ENCODE measurements around the gene DLGAP4. TPM values are rescaled to one million over a fixed set of nuclear protein-coding genes. Genes with fewer than 3 reads are reported as not detected.

Gene DLGAP4
- polyA plus RNA-seq, 1 of the 3 experiments (the other 2 are of a cell fraction), result 31.2 TPM

- TF ChIP-seq RCOR1 (IDR thresholded peaks at IDR 0.05; ENCODE audit: low read length) (no peak), YY1 (IDR thresholded peaks at IDR 0.05; ENCODE audit: low read depth) (no peak)
- Histone ChIP-seq H3K9me2 (no peaks in the 10 kb centered on the region), H3K4me3 (ENCODE audit: low read depth in 2 of 2, low read length in 1 of 2) (no peak overlapping the region), H2AFZ (ENCODE audit: low read depth) (no peak overlapping the region), H3K9me3 (no peaks in the 10 kb centered on the region), H4K20me1 (ENCODE audit: insufficient read depth) (no peaks in the 10 kb centered on the region), H3F3A (replicated peaks; ENCODE audit: insufficient read depth) (no peaks in the 10 kb centered on the region), H3K79me2 (ENCODE audit: insufficient read depth) (no peaks in the 10 kb centered on the region), H3K4me1 (ENCODE audit: control insufficient read depth in 1 of 2, insufficient read depth in 2 of 2, low read depth in 1 of 2, low read length in 1 of 2) (peaks cover 0 to 12% of the 10 kb centered on the region in 2 experiments; a peak in 1 of 4 replicates), H3K4me2 (no peak overlapping the region), H3K27ac (ENCODE audit: low read depth in 2 of 2, low read length in 1 of 2) (no peak overlapping the region), H3K36me3 (replicated peaks in 1 of 2; ENCODE audit: control insufficient read depth in 1 of 2, insufficient read depth in 2 of 2, low read length in 1 of 2) (no peaks in the 10 kb centered on the region), H3K9ac (no peak overlapping the region), H3K27me3 (ENCODE audit: insufficient read depth) (no peaks in the 10 kb centered on the region; the same call in none of the 2 replicates)
- WGBS (ENCODE audit: low lambda C conversion rate), result 34% methylated on average over 8 of the region's 9 CpGs
- ChIA-PET CTCF (no interaction called here), POLR2A (no interaction called here)
- DNase-seq, result no peak
Measured at GRCh38 chr20:36277546-36277945, 28.6 kb upstream of the DLGAP4 start.

DNA sequence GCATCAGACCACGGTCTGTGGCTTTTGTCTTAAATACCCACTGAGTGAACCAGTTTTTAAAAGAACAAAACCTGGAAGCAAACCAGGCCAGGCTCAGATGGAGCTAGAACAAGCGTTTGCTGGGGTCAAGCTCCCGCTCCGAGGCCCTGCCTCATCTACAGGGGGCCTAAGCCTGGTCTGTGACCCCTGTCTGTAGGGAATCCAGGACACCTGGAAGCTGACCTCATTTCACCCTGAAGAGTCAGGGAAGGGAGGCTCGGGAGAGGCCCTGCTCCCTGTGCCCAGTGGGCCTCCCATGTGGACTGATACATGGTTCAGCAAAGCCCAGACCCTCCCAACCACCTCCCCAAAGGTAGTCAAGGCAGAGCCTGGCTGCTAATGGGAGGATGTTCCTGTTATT, 26.8 kb upstream of the DLGAP4 start:
- Histone ChIP-seq H3K27me3 (ENCODE audit: insufficient read depth) (no peaks in the 10 kb centered on the region; the same call in none of the 2 replicates), H3K79me2 (ENCODE audit: insufficient read depth) (no peaks in the 10 kb centered on the region), H3K4me3 (ENCODE audit: low read depth in 2 of 2, low read length in 1 of 2) (no peak overlapping the region), H3K4me1 (ENCODE audit: control insufficient read depth in 1 of 2, insufficient read depth in 2 of 2, low read depth in 1 of 2, low read length in 1 of 2) (peaks cover 0 to 10% of the 10 kb centered on the region in 2 experiments; a peak in 1 of 4 replicates), H3K9ac (no peak overlapping the region), H3K4me2 (no peak overlapping the region), H3F3A (replicated peaks; ENCODE audit: insufficient read depth) (no peaks in the 10 kb centered on the region), H3K27ac (ENCODE audit: low read depth in 2 of 2, low read length in 1 of 2) (no peak overlapping the region), H4K20me1 (ENCODE audit: insufficient read depth) (no peaks in the 10 kb centered on the region), H3K9me2 (no peaks in the 10 kb centered on the region), H3K36me3 (replicated peaks in 1 of 2; ENCODE audit: control insufficient read depth in 1 of 2, insufficient read depth in 2 of 2, low read length in 1 of 2) (no peaks in the 10 kb centered on the region), H3K9me3 (no peaks in the 10 kb centered on the region), H2AFZ (ENCODE audit: low read depth) (no peak overlapping the region)
- no peak for DNase-seq
- TF ChIP-seq GATA2 (CRISPR knock-in tag; IDR thresholded peaks at IDR 0.05) (no peak), FOSL2 (IDR thresholded peaks at IDR 0.05; ENCODE audit: borderline replicate concordance, low read depth) (no peak), RAD21 (IDR thresholded peaks at IDR 0.05; ENCODE audit: low read length) (no peak), ZBTB33 (IDR thresholded peaks at IDR 0.05; ENCODE audit: borderline replicate concordance, low read depth) (no peak), MEF2A (IDR thresholded peaks at IDR 0.05; ENCODE audit: borderline replicate concordance, low read depth) (no peak), SIN3A (IDR thresholded peaks at IDR 0.05; ENCODE audit: borderline replicate concordance, low read depth, low read length) (no peak), TAF1 (IDR thresholded peaks at IDR 0.05; ENCODE audit: borderline replicate concordance, low read depth, low read length) (no peak), FOXM1 (IDR thresholded peaks at IDR 0.05; ENCODE audit: low read depth) (no peak)
- CTCF ChIA-PET, result interaction anchor here (0.8 to 2.5 kb wide), 3 partner anchors 12 to 133 kb away, joined by 4 to 6 read pairs (median 4); no protein-coding TSS in a partner anchor
- POLR2A ChIA-PET, result no interaction called here
- WGBS (ENCODE audit: low lambda C conversion rate), result 59% methylated on average over 5 of the region's 5 CpGs

- Histone ChIP-seq H3K9ac (no peak overlapping the region), H3K4me3 (ENCODE audit: low read depth in 2 of 2, low read length in 1 of 2) (no peak overlapping the region), H2AFZ (ENCODE audit: low read depth) (no peak overlapping the region), H3F3A (replicated peaks; ENCODE audit: insufficient read depth) (no peaks in the 10 kb centered on the region), H3K9me3 (no peaks in the 10 kb centered on the region), H3K36me3 (replicated peaks in 1 of 2; ENCODE audit: control insufficient read depth in 1 of 2, insufficient read depth in 2 of 2, low read length in 1 of 2) (no peaks in the 10 kb centered on the region), H3K27me3 (ENCODE audit: insufficient read depth) (no peaks in the 10 kb centered on the region; the same call in none of the 2 replicates), H3K4me1 (ENCODE audit: control insufficient read depth in 1 of 2, insufficient read depth in 2 of 2, low read depth in 1 of 2, low read length in 1 of 2) (peaks cover 0 to 9% of the 10 kb centered on the region in 2 experiments; a peak in 1 of 4 replicates), H4K20me1 (ENCODE audit: insufficient read depth) (no peaks in the 10 kb centered on the region), H3K9me2 (no peaks in the 10 kb centered on the region), H3K27ac (ENCODE audit: low read depth in 2 of 2, low read length in 1 of 2) (no peak overlapping the region), H3K4me2 (no peak overlapping the region), H3K79me2 (ENCODE audit: insufficient read depth) (no peaks in the 10 kb centered on the region)
- 41% methylated on average over 4 of the region's 6 CpGs for WGBS (ENCODE audit: low lambda C conversion rate)
- TF ChIP-seq RXRA (IDR thresholded peaks at IDR 0.05; ENCODE audit: borderline replicate concordance, low read depth), result no peak
- no peak for TF ChIP-seq REST (IDR thresholded peaks at IDR 0.05; ENCODE audit: low read depth, low read length)
- no peak for TF ChIP-seq USF1 (IDR thresholded peaks at IDR 0.05; ENCODE audit: borderline replicate concordance, low read depth)
- CTCF ChIA-PET, result interaction anchor here (0.8 to 2.5 kb wide), 3 partner anchors 13 to 132 kb away, joined by 4 to 6 read pairs (median 4); no protein-coding TSS in a partner anchor
- POLR2A ChIA-PET, result no interaction called here
- DNase-seq, result no peak
Measured at GRCh38 chr20:36279776-36280175, 26.4 kb upstream of the DLGAP4 start.

Data from SK-N-SH (cell line).